HG03442 (cell line): ENCODE results near the gene TM7SF3.
"Not testable (repeated sequence)": the region's sequence is repeated elsewhere in the genome, so short reads cannot be mapped to it uniquely, and the experiment has no call there.

ENCODE experiments used
- ATAC-seq: cut with Tn5 transposase; IDR thresholded peaks from one replicate; pipeline ENCODE4 v1.9.1; 2021; ENCODE audit warnings: mild to moderate bottlenecking, moderate library complexity; ENCODE audit not compliant: unreplicated experiment

The TM7SF3 gene

DNA sequence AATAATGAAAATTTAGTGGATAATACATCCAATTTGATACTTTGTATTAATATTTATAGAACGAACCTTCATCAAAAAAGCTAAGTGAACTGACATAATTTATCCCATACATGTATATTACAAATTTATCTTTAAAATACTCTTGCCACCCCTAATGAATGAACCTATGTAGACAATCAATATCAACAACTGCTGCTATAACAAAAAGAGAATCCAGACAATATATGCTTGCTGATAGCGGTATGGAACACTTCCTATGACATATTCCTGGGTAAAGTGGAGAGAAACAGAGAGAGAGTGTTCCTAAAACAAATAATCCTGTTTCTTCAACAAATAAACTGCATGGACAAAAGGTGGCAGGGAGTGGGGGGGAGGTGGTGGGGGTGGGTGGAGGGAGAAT, 31.3 kb downstream of the TM7SF3 start:
- no peak for ATAC-seq

DNA sequence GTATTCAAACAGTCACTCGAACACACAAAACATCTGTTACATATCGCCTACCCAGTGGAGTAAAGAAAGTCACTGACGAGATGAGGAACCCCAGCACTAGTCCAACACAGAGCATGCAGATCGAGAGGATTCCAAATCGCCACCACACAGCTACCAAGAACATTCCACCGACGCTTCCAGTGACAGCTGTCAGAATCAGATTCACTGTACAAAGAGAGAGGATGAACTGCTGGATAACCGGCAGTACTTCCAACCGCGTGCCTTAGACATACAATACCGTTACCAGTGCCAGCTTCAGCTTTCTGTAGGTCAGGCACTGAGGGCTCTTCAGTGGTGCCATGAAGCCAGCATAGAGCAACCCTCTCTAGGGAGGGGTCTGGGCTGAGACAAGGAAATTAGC, 34.5 kb downstream of the TM7SF3 start:
- no peak for ATAC-seq

DNA sequence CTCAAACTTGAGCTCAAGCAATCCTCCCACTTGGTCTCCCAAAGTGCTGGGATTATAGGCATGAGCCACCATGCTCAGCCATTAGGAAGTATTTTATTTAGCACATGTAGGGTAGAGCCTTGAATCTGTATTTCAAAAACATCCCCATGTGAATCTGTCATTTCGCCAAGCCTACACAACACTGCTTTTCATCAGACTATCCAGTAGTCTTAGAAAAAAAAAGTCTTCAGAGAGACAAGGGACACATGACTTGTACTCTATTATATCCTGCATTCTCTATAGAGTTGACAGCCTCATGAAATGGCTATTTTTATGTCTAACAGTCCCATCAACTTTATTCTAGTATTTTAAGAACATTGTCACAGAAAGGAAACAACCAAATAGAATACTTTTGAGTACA, 35.4 kb downstream of the TM7SF3 start:
- no peak for ATAC-seq

DNA sequence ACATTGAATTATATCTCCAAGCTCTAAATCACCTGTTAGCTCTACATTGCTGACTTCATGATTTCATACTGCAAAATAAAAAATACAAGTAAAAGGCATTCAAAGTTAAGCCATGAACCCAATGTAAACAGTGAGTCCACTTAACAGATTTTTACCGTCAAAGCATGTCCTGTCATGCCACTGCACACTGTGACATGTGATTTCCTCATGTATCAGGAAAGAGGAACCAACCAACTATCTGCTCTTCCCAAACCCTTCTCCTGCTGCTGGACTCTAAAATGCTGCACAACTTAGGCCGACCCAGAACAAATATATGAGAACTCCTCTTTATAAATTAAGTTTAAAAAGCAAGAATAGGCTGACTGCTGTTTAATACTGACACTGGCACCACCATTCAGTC, 37.5 kb downstream of the TM7SF3 start:
- ATAC-seq, result no peak

DNA sequence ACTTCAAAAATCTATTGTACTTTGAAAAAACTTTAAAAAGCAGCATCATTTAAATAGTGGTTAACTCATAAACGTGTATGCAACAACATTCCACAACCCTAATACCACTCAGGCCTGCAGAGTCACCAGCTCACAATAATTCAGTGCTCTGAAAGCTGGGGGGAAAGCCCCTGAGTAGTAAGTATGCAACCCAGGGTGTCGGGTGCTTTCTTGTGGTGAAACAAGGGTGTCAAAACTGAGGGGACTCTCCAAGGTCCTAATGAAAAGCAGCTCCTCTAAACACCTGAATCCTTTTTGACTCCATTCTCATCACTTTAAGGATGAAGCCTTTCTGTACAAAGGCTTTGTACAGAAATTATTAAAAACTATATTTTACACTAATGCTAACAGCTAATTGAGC, 42.2 kb downstream of the TM7SF3 start:
- peak; percentile 100 for ATAC-seq

DNA sequence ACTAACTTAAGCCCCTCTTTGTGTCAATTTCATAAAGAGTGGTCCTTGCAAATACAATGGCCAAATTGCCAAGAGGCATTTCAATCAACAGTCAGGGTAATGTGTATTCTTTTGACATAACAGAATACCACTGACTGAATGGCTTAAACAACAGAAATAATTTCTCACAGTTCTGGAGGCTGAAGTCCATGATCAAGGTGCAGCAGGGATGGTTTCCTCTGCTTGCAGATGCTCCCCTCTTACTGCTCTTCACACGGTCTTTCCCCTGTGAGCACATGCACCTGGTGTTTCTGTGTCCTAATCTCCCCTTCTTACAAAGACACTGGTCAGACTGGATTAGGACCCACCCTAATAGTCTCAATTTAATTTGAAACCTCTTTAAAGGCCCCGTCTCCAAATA, 44.0 kb downstream of the TM7SF3 start:
- ATAC-seq, result no peak

DNA sequence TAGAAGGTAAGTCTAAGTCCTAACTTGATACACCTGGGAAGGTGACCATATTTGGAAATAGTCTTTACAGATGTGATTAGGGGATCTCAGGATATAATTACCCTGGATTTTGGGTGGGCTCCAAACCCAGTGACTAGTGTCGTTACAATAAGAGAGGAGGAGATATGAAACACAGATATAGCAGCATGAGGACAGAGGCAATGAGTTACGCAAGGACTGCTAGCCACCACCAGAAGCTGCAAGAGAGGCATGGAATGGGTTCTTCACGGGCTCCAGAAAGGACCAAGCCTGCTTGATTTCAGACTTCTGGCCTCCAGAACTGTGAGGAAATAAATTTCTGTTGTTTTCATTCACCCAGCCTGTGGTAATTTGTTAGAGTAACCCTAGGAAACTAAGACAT, 47.3 kb downstream of the TM7SF3 start:
- no peak for ATAC-seq

DNA sequence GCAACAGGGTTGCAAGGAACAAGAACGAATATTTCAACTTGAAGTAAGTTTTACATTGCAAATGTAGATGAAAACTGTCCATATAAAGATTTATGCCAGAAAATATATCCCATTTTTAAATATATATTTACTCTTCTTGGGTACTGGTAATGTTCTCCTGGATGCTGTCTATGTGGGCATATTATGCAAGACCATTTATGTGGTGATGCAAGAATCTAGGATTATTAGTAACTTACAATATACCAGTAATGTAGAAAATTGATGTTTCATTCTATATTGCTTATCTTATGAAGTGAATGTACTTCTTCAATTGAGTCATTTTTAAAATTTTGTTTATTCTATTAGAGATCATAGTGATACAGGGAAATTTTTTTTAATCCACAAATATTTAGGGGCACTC, 50.8 kb downstream of the TM7SF3 start:
- ATAC-seq, result no peak

DNA sequence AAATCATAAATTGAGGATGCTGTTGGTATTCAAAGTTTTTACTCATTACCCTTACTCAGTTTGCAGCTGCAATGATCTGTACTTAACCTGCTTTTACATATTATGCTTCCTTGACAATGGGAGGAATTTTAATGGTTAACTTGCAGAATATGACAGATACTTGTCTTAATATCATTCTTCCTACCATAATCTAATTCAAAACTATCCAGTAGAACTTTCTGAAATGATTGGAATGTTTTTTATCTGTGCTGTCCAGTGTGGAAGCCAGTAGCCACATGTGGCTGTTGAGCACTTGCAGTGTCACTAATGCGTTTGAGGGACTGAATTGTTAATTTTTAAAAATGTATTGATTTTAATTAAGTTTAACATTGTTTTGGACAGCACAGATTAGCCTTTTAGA, 52.4 kb downstream of the TM7SF3 start:
- no peak for ATAC-seq

DNA sequence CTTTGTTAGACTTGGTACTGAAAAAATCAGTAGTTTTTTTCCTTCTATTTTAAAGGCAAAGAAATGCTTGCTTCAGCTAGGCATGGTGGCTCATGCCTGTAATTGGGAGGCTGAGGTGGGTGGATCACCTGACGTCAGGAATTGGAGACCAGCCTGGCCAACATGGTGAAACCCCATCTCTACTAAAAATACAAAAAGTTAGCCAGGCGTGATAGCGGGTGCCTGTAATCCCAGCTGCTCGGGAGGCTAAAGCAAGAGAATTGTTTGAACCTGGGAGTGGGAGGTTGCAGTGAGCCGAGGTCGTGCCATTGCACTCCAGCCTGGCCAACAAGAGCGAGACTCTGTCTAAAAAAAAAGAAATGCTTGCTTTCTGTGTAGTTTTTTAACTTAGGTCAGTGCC, 52.8 kb downstream of the TM7SF3 start:
- ATAC-seq, result not testable (repeated sequence)

DNA sequence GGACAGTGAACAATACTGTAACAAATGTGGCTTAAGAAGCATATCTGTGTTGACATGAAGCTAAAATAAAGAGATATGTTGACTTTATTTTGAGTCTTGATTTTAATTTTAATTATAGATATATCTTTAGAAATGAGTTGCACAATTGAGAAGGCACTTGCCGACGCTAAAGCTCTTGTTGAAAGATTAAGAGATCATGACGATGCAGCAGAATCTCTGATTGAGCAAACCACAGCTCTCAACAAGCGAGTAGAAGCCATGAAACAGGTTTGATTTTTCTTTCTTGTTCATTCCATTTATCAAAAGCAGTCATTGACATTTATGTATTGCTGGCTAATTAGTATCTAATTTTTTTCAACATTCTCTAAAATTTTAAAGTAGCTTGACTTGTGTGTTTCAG, 60.2 kb downstream of the TM7SF3 start:
- no peak for ATAC-seq

DNA sequence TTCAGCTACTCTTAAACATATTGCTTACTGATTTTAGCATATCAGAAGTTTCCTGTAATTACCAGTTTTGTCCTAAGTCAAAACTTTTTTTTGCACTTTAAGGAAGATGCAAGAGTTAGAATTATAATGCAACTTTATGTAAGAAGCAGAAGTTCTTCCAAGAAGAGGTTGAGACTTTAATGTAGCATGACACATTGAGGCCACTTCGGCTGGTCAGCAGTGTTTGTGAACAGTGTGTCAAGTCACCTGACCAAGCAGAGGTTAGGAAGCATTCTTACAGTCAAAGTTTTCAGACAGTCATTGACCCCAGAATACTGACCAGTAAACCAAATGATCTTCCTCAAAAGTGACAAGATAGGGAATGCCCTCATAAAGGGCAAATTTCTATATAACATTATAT, 60.7 kb downstream of the TM7SF3 start:
- no peak for ATAC-seq

DNA sequence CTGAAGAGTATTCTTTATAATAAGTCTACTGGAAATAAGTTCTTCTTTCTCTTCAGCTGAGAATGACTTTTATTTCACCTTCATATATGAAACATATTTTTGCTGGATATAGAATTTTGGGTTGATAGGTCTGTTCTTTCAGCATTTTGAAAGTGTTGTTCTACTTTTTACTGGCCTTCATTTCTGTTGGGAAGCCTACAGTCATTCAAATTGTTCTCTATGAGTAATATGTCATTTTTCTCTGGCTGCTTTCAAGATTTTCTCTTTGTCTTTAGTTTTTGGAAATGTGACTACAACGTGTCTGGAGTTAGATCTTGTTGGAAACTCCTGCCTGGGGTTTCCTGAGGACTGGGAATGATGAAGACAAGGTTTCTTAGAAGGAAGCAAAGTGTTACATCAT, 65.9 kb downstream of the TM7SF3 start:
- no peak for ATAC-seq

DNA sequence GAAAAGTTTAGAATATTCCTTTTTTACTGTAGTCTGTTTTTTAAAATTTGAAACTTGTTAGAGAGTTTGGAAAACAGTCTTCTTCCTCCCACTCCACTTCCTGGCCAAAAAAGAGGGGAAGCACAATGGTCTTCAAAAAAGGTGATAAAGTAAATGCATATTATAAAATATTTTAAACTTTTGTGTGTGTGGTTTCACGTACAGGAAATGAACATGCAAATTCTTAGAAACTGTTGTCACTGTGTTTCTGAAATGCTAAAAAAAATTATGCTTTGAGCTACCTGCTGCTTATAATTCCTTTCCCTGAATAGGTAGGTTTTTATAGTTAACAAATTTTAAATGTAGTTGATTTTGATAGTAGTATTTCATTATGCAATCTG, 73.0 kb downstream of the TM7SF3 start:
- ATAC-seq, result no peak

DNA sequence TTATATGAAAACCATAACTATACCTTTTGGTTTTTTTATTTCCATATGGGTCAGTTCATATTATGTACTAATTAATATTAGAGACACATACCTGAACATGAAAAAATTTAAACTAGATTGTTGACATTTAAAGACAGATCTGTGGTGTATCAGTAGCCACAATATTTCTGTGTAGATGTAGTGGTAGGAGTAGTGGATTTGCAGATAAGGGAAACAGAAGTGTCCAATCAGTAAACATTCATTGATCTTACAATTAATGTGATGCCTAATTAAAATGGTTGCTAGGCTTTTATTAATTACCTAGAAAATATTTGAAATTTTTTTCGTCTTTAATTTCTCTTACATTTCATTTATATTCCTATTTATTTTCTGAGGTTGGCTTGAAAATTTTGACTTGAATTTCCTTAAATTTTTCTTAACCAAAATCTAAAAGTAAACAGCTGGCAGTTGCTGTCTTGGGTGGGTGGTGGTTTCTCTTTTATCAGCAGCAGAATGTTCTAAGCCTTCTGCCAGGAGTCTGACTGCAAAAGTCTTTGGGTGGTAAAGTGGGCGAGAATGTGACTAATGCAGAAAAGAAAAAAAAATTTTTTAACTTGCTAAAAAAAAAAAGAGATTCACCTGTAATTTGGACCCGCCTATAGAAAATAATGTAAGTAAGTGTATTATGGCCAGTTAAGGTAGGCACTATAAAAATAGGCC, 73.5 kb downstream of the TM7SF3 start:
- no peak for ATAC-seq

DNA sequence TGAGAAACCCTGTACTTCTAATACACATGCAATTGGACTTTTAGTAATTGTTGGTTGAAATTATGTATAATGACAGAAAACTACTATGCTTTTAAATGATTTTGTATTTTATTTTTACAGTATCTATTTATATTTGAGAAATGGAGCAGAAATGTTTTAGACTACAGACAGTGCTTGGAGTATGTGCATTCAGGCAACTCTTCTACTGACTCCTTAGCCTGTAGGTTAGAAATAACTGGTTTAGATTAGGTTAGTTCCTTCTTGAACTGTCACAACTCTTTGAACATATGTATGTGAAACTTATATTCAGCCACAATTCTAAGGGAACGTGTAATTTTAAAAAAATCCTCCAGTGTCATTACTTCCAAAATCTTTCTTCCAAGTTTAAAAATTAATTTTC, 74.2 kb downstream of the TM7SF3 start:
- no peak for ATAC-seq

DNA sequence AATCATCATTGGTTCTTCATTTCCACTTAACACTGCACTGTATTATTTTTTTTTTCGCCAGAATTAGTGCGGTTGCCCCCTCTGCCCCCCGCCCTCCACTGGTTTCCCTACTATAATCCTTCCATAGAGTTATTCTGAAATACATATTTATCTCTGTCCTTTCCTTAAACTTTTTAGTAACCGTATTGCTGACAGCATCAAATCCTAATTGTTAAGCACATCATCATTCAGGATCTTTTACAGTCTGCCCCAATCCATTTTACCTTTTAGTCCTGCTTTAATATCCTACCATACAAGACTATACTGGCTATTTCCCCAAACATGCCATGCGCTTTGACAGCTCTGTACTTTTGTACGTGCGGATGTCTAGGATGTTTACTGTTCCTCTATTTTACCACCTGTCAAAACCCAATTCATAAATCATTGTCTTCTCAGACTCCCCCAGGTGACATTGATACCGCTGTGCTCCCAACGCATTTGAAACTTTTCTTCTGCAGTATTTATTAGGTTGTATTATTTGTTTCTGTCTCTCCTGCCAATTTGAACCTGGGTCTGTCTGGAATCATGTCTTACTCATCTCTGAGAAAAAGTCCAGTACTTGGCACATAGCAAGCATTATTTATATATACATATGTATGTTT, 74.9 kb downstream of the TM7SF3 start:
- no peak for ATAC-seq

DNA sequence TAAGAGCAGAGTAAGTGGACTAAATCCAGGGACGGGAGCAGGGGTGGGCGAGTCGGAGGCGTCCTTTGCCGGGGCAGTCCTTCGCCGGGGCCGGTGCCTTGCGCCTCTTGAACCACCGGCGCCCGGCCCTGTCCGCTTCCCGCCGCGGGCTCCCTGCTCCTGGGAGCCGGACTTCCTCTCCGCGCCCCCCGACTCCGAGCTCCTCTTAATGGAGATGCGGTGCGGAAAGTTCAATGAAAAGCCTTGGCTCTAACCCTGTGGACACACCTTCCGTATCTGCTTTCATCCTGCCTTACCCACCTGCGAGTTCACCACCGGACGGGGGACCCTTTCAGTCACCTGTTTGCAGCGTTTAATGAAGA, 75.5 kb downstream of the TM7SF3 start:
- peak; percentile 4 for ATAC-seq

DNA sequence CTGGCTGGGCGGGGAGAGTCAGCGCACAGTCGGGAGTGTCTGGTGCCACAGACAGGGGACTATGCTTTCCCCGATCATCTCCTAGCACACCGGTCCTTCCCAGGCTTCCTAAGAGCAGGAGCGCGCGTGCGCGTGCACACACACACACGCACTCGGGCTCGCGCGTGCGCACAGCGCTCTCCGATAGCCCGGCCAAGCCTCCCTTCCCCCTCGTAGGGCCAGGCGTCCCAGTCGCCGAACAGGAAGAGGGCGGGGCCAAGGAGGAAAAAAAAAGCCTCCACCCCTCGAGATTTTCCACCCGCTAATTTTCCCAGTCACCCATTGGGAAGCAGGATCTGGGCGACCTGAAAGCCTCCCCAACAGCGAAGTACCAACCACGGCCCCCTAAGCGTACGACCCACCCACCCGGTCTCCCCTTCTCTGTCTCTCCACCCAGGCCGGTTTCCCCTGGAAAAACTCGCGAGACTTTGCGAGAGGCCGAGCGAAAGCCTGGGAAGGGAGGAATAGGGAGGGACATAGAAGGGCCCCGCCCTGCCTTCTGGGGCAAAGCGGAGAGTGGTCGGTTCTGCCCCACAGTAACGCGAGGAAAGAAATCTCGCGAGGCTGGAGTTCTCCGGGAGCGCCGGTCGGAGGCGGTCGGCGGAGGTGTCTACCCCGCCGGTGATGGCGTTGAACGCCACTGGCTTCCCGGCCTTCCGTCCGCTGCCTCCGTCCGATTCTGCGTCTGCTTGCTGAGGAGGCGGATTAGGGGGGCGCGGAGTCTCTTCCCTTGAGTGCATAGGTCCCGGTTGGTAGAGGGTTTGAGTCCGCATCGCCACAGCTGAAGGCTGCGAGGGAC, 76.1 kb downstream of the TM7SF3 start, which contains the start of the genes FGFR1OP2 and INTS13:
FGFR1OP2 (plus strand) TSS at position 608 of the 838 bp plus-strand sequence. CDS start 15,689 bp downstream, outside the sequence.
INTS13 (minus strand) TSS at position 119 of the 838 bp plus-strand sequence. CDS start 1,178 bp downstream, outside the sequence.
- peak; percentile 85 for ATAC-seq

DNA sequence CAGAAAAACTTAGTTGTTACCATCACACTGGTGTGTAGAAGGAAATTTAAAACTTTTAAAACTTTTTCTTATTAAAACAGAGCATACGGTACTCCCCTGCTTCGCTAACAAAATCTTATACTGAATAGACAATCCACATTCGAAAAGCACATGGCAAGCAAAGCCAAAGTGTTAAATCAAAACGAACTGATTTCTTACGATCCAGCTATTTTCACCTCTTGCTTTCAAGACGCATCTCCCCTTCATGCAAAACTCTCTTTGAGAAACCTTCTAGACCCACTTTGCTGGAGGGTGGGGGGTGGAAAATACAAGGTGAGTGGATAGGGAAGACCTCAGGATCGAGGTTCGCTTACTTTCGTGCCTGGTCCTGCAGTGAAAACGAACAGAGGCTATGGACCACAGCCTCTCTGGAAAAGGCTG, 76.7 kb downstream of the TM7SF3 start:
- no peak for ATAC-seq

DNA sequence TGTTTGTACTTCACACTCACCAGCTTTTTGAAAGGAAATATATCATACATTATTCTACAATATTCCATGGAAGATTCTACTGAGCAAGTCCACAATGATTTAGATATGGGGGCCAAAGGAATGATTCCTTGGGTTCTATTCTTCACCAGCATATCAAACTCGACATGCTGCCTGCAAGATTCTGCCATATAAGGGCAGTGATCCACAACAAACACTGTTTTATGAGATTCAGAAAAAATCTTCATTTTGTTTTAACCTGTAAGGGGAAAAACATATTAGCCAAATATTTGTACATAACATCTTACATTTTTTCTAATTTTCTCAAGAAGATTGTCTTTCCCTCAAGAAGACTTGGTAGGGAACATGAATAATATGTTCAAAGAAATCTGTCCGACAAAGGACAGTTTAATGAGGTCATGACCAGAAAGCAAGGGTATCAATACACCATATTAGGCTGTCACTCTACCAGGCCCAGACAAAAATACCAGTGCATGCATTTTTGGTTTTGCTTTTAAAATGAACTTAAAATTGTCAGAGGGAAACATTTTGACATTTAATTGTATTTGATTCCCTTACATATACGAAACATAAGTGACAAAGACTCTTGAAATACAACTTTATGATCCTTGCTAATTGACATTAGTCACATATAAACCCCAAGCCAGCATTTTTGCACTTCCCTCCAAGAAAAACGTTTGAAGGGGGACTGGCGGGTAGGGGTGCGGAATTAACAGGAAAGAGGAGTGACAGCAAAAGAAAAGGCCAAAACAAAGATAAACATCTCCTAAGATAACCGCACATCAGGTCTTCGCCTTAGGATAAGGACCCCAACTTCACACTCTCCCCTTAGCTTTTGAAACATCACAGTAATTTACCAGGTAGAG, 77.4 kb downstream of the TM7SF3 start:
- no peak for ATAC-seq
